Epithelial cell of proximal tubule (primary cell): ENCODE results near the gene KRT82. TPM values are rescaled to one million over a fixed set of nuclear protein-coding genes. Genes with fewer than 3 reads are reported as not detected.

Source experiments
- DNase-seq: peaks from one replicate; pipeline ENCODE4 v3.0.0-alpha.2; 2011; ENCODE audit warnings: low read depth
- H3K4me3 ChIP-seq: 2 replicates; pipeline ENCODE4 v1.5.1; 2011; ENCODE audit warnings: low read depth, mild to moderate bottlenecking, low read length
- total RNA-seq: library from RNA; depleted of rRNA; stranded (reverse); fragments of >200 nt; gene quantifications from 2 replicates; pipeline ENCODE4 v1.2.3, GENCODE V29; 2015
- TF ChIP-seq, protein P1 (sequence below): conservative IDR thresholded peaks from 2 replicates; pipeline ENCODE4 v1.5.1; 2012; ENCODE audit warnings: low read depth, mild to moderate bottlenecking, low read length

KRT82 gene
- total RNA-seq, 1 donor from 2014 or later: not detected

DNA sequence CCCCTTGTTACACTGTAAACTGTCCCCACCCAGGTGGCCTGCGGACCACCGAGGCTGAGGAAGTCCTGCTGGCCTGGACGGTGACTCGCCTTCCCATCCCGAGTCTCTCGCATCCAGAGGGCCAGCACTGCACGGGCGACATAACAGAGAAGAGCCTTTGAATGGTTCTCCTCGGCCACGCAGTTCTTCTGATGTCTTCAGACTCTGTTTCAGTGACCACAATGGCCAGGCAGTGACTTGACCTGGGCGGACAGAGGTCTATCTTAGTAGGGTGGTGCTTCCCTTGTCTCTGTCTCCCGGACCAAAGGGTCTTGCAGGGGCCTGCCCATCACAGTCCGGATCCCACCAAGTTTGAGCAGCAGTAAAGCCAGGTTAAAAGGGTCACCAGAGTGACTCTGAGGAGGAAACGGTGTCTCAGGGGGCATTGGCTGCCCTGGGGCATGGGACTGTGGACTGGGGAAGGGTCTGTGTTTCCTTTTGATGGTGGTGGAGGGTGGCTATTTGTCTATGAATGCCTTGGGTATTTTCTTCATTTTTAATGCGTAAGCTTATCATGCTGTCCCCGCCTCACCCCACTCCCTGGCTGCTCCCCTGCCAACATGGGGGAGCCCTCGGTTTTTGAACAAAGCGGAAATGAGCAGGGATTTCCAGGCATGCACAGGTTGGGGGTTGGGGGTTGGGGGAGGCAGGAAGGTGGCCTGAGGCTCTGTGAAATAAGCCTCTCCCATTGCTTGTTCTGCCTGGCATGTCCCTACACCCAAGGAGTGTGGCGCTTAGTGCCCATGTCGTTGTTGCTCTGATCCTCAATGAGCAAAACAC, 49.2 kb downstream of the KRT82 start:
- no peak overlapping the region for H3K4me3 ChIP-seq
- TF ChIP-seq, protein P1, sequence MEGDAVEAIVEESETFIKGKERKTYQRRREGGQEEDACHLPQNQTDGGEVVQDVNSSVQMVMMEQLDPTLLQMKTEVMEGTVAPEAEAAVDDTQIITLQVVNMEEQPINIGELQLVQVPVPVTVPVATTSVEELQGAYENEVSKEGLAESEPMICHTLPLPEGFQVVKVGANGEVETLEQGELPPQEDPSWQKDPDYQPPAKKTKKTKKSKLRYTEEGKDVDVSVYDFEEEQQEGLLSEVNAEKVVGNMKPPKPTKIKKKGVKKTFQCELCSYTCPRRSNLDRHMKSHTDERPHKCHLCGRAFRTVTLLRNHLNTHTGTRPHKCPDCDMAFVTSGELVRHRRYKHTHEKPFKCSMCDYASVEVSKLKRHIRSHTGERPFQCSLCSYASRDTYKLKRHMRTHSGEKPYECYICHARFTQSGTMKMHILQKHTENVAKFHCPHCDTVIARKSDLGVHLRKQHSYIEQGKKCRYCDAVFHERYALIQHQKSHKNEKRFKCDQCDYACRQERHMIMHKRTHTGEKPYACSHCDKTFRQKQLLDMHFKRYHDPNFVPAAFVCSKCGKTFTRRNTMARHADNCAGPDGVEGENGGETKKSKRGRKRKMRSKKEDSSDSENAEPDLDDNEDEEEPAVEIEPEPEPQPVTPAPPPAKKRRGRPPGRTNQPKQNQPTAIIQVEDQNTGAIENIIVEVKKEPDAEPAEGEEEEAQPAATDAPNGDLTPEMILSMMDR: no peak
- no peak for DNase-seq

DNA sequence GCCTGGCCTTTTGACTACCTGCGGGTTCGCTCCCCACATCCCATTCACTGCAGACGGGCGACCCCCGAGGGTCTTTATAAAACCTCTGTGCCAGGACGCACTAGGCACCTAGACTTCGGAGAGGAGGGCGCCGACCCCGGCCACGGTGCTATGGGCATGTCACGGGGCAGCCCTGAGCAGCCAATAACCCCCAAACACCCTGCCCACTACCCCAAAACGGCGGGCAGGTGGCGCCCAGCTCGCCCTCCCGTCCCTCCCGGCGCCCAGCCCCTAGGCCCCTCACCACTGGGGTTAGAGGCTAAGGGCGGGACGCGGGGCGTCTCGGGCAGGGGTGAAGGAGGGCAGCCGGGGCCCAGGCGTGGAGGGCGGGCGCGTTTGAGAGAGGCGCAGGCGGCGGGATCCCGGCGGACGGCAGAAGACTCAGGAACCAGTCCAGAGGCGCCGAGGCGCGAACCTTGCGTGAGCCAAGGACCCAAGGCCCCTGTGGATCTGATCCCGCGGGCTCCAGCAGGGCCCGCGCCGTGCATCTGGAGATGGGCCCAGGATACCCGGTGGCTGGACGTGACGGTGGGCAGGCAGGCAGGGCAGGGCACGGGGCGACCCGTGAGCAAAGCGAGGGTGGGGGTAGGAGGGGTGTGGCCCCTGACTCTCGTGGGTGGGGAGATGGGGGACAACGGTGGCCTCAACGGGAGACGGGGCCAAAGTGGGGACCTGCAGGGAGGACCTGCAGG, 49.9 kb downstream of the KRT82 start:
- H3K4me3 ChIP-seq: no peak overlapping the region
- no peak for DNase-seq
- TF ChIP-seq, protein P1: no peak

DNA sequence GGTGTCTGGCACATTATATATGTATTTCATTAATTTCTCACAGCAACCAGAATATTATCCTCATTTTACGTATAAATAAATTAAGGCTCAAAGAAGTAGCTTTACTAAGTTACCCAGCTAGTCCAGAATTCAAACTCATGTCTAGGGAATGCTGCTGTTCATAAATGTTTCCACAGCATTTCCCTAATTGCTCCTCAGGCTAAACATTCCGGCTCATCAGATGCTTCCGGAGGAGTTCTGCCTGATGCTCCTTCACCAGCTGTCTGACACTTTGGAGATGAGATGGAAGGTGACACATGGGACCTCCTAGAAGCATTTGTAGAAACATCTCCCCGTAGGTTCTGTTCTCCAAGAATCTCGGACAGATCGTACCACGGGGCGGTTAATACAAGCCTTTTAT, 51.0 kb downstream of the KRT82 start:
- no peak for DNase-seq
- TF ChIP-seq, protein P1: no peak
- no peak overlapping the region for H3K4me3 ChIP-seq

DNA sequence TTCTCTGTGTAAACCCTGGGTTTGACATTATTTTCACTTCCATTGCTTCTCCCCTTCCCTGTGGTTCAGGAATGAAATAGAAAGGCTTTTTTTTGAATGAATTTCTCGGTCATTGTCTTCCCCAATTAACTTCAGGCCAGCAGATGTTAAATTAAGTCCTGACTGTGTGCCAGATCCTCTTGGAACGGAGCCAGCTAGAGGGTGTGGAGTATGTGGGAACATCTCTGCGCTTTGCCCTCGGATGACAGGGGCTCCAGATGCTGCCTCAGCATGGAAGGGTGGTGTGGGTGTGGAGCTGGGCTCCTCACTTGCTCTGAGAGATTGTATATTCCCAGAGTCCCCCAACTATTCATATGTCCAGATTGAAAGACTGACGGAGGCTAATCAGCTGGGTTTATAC, 51.9 kb downstream of the KRT82 start:
- TF ChIP-seq, protein P1: no peak
- H3K4me3 ChIP-seq: no peak overlapping the region
- no peak for DNase-seq

DNA sequence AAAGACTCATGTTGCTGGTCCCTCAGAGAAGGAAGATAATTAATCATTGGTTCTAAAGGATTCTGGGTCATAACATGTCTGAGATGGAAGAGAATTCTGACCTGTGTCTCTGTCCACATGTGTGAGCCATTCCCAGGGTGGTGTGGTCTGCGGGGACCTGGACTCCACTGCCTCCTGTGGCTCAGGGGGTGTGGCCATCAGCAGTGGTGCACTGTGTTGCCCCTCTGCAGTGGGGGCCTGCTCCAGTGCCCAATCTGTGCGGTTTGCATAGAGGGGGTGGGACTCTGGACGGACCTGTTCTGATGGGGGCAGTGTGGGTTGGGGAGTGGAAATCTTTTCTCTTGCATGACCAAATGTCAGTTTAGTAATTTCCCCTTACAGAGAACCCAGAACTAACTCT, 52.4 kb downstream of the KRT82 start:
- TF ChIP-seq, protein P1: no peak

DNA sequence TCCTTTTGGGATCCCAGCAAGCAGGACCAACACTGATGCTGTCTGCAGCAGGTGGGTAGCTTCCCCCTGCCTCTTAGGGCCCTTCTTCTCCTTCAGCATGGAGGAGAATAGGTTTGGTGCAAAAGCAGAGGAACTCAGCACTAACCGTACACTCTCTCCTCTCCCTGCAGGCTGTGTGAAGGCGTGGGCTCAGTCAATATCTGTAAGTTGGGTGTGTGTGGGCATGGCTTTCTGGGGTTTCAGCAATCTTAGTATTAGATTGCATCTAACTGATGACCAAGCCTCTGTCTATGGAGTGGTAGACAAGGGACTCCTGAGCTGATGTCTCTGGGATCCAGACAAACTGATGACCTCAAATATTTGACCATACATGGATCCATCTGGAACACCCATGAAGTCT, 53.2 kb downstream of the KRT82 start:
- TF ChIP-seq, protein P1: no peak
- no peak overlapping the region for H3K4me3 ChIP-seq
- no peak for DNase-seq

More for the DNA sequence above, 52.4 kb downstream of the KRT82 start:
- H3K4me3 ChIP-seq: no peak overlapping the region
- DNase-seq: no peak
